ENCODE measurements around the gene SHF.

GRCh38 chr15:45157974-45158373 lies 29.8 kb downstream of the SHF start:
- TF ChIP-seq CTCF (conservative IDR thresholded peaks at IDR 0.05 in 1 of 2, IDR thresholded peaks at IDR 0.05 in 1 of 2; ENCODE audit: extremely low read depth in 1 of 2, insufficient read depth in 1 of 2, low read depth in 1 of 2, low read length in 2 of 2) (no peak), EZH2 (IDR thresholded peaks at IDR 0.05; ENCODE audit: borderline replicate concordance, low read length) (no peak)
